ENCODE results near the gene ZBTB49. TPM values are rescaled to one million over a fixed set of nuclear protein-coding genes. Genes with fewer than 3 reads are reported as not detected.

Gene ZBTB49
- polyA plus RNA-seq, 1 experiment = 1.9 TPM

DNA sequence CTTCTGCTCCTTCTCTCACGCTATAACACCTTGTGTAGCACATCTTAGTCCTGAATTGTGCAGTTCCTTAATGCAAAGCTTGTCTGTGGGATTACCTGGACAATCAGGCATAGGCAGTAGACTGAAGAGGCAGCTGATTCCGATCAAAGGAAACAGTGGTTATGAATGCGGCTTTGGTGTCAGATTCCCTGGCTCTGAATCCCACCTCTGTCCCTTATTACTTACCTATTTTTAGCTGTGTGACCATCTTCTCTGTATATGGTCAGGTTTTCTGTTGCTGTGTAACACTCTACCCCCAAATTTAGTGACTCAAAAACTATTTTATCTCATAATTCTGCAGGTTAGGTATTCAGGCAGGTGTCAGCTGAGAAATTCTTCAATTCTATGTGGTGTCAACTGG lies 3.2 kb downstream of the ZBTB49 start:
- TF ChIP-seq, protein P1, sequence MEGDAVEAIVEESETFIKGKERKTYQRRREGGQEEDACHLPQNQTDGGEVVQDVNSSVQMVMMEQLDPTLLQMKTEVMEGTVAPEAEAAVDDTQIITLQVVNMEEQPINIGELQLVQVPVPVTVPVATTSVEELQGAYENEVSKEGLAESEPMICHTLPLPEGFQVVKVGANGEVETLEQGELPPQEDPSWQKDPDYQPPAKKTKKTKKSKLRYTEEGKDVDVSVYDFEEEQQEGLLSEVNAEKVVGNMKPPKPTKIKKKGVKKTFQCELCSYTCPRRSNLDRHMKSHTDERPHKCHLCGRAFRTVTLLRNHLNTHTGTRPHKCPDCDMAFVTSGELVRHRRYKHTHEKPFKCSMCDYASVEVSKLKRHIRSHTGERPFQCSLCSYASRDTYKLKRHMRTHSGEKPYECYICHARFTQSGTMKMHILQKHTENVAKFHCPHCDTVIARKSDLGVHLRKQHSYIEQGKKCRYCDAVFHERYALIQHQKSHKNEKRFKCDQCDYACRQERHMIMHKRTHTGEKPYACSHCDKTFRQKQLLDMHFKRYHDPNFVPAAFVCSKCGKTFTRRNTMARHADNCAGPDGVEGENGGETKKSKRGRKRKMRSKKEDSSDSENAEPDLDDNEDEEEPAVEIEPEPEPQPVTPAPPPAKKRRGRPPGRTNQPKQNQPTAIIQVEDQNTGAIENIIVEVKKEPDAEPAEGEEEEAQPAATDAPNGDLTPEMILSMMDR (IDR thresholded peaks at IDR 0.05; ENCODE audit: insufficient read depth, low read depth, low read length) = no peak
- CTCF ChIA-PET = no interaction called here
- H3K27me3 ChIP-seq (ENCODE audit: control insufficient read depth, insufficient read depth, low read length) = no peaks in the 10 kb centered on the region
- no peak for DNase-seq (ENCODE audit: low read depth)
- H3K4me3 ChIP-seq (ENCODE audit: low read depth, low read length) = no peak overlapping the region
- POLR2A ChIA-PET = no interaction called here
- H3K36me3 ChIP-seq (ENCODE audit: control insufficient read depth, insufficient read depth, low read length) = no peaks in the 10 kb centered on the region

DNA sequence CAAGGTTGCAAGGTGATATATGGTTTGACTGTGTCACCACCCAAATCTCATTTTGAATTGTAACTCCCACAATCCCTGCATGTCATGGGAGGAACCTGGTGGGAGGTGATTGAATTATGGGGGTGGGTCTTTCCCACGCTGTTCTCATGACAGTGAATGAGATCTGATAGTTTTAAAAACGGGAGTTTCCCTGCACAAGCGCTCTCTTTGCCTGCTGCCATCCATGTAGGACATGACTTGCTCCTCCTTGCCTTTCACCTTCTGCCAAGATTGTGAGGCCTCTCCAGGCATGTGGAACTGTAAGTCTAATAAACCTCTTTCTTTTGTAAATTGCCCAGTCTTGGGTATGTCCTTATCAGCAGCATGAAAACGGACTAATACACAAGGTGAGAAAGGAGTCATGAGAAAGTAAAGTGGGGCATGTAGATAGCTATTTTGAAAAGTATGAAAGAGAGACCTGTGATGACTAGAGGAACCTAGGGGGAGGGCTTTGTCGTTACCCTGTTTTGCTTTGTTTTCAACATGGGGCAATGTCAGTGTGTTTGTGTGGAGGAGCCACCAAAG lies 6.3 kb downstream of the ZBTB49 start:
- ChIA-PET POLR2A (no interaction called here), CTCF (no interaction called here)
- TF ChIP-seq, protein P1 (IDR thresholded peaks at IDR 0.05; ENCODE audit: insufficient read depth, low read depth, low read length) = no peak
- no peak for DNase-seq (ENCODE audit: low read depth)
- H3K36me3 ChIP-seq (ENCODE audit: control insufficient read depth, insufficient read depth, low read length) = peaks cover 3% of the 10 kb centered on the region
- no peak overlapping the region for H3K4me3 ChIP-seq (ENCODE audit: low read depth, low read length)
- no peaks in the 10 kb centered on the region for H3K27me3 ChIP-seq (ENCODE audit: control insufficient read depth, insufficient read depth, low read length)

- TF ChIP-seq, protein P1 (IDR thresholded peaks at IDR 0.05; ENCODE audit: insufficient read depth, low read depth, low read length) = no peak
- Histone ChIP-seq H3K4me3 (ENCODE audit: low read depth, low read length) (no peak overlapping the region), H3K27me3 (ENCODE audit: control insufficient read depth, insufficient read depth, low read length) (no peaks in the 10 kb centered on the region), H3K36me3 (ENCODE audit: control insufficient read depth, insufficient read depth, low read length) (peaks cover 10% of the 10 kb centered on the region)
- DNase-seq (ENCODE audit: low read depth) = no peak
- ChIA-PET CTCF (interaction anchor here (1.7 kb wide), 1 partner anchor 34 kb away, joined by 4 read pairs; no protein-coding TSS in a partner anchor), POLR2A (no interaction called here)
These were observed 9.0 kb downstream of the ZBTB49 start for GRCh38 chr4:4299006-4299405.

GRCh38 chr4:4302001-4302400 lies 11.9 kb downstream of the ZBTB49 start:
- POLR2A ChIA-PET = no interaction called here
- no peak overlapping the region for H3K4me3 ChIP-seq (ENCODE audit: low read depth, low read length)
- DNase-seq (ENCODE audit: low read depth) = no peak
- TF ChIP-seq, protein P1 (IDR thresholded peaks at IDR 0.05; ENCODE audit: insufficient read depth, low read depth, low read length) = no peak
- no peaks in the 10 kb centered on the region for H3K27me3 ChIP-seq (ENCODE audit: control insufficient read depth, insufficient read depth, low read length)
- peaks cover 12% of the 10 kb centered on the region for H3K36me3 ChIP-seq (ENCODE audit: control insufficient read depth, insufficient read depth, low read length)
- CTCF ChIA-PET = no interaction called here

- POLR2A ChIA-PET = no interaction called here
- TF ChIP-seq, protein P1 (IDR thresholded peaks at IDR 0.05; ENCODE audit: insufficient read depth, low read depth, low read length) = no peak
- no peak for DNase-seq (ENCODE audit: low read depth)
- H3K27me3 ChIP-seq (ENCODE audit: control insufficient read depth, insufficient read depth, low read length) = no peaks in the 10 kb centered on the region
- H3K4me3 ChIP-seq (ENCODE audit: low read depth, low read length) = no peak overlapping the region
- CTCF ChIA-PET = no interaction called here
- peaks cover 14% of the 10 kb centered on the region for H3K36me3 ChIP-seq (ENCODE audit: control insufficient read depth, insufficient read depth, low read length)
These were observed 12.4 kb downstream of the ZBTB49 start for GRCh38 chr4:4302416-4302815.

Measured in BJ (cell line).